Neural progenitor cell (in vitro differentiated cells): ENCODE measurements around the gene ARFRP1.

Experiments
- EZH2phosphoT487 ChIP-seq: fragments of 200-600 bp; sonication (generic); IDR thresholded peaks from 2 replicates; pipeline ENCODE4 v1.6.1; 2017; ENCODE audit warnings: antibody characterized with exemption
- TF ChIP-seq, protein P1 (sequence below): fragments of 200-600 bp; sonication (generic); IDR thresholded peaks from 2 replicates; pipeline ENCODE4 v1.5.1; 2017; ENCODE audit warnings: antibody characterized with exemption, mild to moderate bottlenecking

DNA sequence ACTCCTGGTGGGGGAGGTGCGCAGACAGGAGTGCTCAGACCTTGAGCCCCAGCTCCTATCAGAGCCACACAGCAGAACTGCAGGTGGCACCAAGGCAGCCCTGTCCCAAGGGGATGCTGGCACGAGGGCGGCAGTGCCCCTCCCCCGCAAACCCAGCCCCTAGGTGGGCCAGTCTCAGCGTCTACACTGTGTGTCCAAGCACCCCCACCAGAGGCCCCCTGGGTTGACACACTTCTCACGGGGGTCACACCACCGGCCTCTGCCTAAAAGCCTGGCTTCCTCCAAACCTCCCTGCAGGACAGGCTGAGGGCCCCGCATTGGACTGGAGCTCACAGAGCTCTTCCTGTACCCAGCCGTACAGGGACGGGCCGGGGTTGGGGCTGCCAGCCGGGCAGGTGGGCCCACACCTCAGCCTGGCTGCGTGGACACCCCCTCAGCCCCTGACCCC is 39.9 kb upstream of the ARFRP1 start:
- no peak for TF ChIP-seq EZH2phosphoT487
- TF ChIP-seq, protein P1, sequence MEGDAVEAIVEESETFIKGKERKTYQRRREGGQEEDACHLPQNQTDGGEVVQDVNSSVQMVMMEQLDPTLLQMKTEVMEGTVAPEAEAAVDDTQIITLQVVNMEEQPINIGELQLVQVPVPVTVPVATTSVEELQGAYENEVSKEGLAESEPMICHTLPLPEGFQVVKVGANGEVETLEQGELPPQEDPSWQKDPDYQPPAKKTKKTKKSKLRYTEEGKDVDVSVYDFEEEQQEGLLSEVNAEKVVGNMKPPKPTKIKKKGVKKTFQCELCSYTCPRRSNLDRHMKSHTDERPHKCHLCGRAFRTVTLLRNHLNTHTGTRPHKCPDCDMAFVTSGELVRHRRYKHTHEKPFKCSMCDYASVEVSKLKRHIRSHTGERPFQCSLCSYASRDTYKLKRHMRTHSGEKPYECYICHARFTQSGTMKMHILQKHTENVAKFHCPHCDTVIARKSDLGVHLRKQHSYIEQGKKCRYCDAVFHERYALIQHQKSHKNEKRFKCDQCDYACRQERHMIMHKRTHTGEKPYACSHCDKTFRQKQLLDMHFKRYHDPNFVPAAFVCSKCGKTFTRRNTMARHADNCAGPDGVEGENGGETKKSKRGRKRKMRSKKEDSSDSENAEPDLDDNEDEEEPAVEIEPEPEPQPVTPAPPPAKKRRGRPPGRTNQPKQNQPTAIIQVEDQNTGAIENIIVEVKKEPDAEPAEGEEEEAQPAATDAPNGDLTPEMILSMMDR = no peak
